GM19025 (cell line): ENCODE data around the gene KIF26A.
"Not testable (repeated sequence)": the region's sequence is repeated elsewhere in the genome, so short reads cannot be mapped to it uniquely, and the experiment has no call there.

Source experiments
- ATAC-seq: cut with Tn5 transposase; IDR thresholded peaks from one replicate; pipeline ENCODE4 v1.9.1; 2021; ENCODE audit warnings: mild to moderate bottlenecking, low read depth, moderate library complexity; ENCODE audit not compliant: unreplicated experiment

The KIF26A gene

GRCh38 chr14:104153394-104153755, 15.0 kb downstream of the KIF26A start:
- ATAC-seq: not testable (repeated sequence)

- no peak for ATAC-seq
These were observed 15.9 kb downstream of the KIF26A start for GRCh38 chr14:104154246-104154645.

GRCh38 chr14:104155513-104155912, 17.1 kb downstream of the KIF26A start:
- no peak for ATAC-seq

- no peak for ATAC-seq
These were observed 17.8 kb downstream of the KIF26A start for GRCh38 chr14:104156142-104156541.

- no peak for ATAC-seq
These were observed 18.9 kb downstream of the KIF26A start for GRCh38 chr14:104157016-104157928.

- ATAC-seq: no peak
These were observed 20.7 kb downstream of the KIF26A start for GRCh38 chr14:104158827-104159798.

- ATAC-seq: no peak
These were observed 21.6 kb downstream of the KIF26A start for GRCh38 chr14:104159990-104160389.

GRCh38 chr14:104161602-104162367, 23.4 kb downstream of the KIF26A start:
- ATAC-seq: no peak

- ATAC-seq: no peak
These were observed 24.1 kb downstream of the KIF26A start for GRCh38 chr14:104162495-104162894.

GRCh38 chr14:104163541-104163940, 25.2 kb downstream of the KIF26A start:
- no peak for ATAC-seq

- no peak for ATAC-seq
These were observed 25.7 kb downstream of the KIF26A start for GRCh38 chr14:104164041-104164440.

GRCh38 chr14:104164512-104164911, 26.1 kb downstream of the KIF26A start:
- ATAC-seq: no peak

- ATAC-seq: no peak
These were observed 28.3 kb downstream of the KIF26A start for GRCh38 chr14:104166698-104167097.

- no peak for ATAC-seq
These were observed 30.2 kb downstream of the KIF26A start for GRCh38 chr14:104168603-104169002.

GRCh38 chr14:104169005-104169698, 30.8 kb downstream of the KIF26A start:
- no peak for ATAC-seq

GRCh38 chr14:104169699-104170479, 31.5 kb downstream of the KIF26A start:
- ATAC-seq: no peak

GRCh38 chr14:104171029-104171697, 32.8 kb downstream of the KIF26A start:
- ATAC-seq: no peak

- ATAC-seq: no peak
These were observed 33.5 kb downstream of the KIF26A start for GRCh38 chr14:104171895-104172294.

GRCh38 chr14:104172349-104172748, 34.0 kb downstream of the KIF26A start:
- no peak for ATAC-seq
